Measurements from ENCODE around the gene PDE8A.

PDE8A gene

DNA sequence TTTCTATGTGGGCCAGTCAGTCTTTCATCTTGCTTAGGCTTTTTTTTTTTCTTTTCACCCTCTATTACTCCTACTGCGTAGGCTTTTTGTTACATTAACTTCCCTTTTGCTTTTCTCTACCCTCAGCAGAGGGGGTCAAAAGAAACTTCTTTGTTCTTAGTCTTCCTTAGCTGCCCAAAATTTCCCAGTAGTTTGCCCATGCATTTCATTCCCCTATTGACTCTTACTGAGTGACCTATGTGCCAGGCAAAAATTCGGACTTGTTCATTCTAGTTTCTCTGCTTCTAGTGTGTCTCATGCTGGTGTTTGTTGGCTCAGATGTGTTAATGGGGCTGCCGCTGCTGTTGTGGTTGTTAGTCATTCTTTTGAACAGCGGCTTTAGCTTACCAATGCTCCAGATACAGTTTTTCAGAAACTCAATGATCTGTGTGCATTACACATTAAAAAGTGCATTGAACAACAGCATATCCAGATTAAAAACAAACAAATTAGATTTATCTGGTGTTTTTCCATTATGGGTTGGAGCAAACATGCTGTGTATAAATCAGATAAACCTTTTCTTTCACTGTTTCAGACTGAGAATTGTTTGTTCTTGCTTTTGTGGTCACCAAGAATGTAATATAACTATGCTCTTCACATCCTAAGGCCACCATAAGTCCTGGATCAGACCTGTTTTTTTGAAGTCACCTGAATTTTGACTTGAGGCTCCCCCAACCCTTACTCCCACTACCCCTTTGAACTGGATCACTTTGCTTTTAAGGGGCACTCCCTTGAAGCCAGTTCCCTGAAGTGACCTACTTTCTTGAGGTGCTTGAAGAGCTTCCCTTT, 43.1 kb downstream of the PDE8A start:
- TF ChIP-seq, protein P1, sequence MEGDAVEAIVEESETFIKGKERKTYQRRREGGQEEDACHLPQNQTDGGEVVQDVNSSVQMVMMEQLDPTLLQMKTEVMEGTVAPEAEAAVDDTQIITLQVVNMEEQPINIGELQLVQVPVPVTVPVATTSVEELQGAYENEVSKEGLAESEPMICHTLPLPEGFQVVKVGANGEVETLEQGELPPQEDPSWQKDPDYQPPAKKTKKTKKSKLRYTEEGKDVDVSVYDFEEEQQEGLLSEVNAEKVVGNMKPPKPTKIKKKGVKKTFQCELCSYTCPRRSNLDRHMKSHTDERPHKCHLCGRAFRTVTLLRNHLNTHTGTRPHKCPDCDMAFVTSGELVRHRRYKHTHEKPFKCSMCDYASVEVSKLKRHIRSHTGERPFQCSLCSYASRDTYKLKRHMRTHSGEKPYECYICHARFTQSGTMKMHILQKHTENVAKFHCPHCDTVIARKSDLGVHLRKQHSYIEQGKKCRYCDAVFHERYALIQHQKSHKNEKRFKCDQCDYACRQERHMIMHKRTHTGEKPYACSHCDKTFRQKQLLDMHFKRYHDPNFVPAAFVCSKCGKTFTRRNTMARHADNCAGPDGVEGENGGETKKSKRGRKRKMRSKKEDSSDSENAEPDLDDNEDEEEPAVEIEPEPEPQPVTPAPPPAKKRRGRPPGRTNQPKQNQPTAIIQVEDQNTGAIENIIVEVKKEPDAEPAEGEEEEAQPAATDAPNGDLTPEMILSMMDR (IDR thresholded peaks at IDR 0.05; ENCODE audit: extremely low read depth, missing control alignments): no peak
- DNase-seq (ENCODE audit: low spot score): peak; percentile 25

DNA sequence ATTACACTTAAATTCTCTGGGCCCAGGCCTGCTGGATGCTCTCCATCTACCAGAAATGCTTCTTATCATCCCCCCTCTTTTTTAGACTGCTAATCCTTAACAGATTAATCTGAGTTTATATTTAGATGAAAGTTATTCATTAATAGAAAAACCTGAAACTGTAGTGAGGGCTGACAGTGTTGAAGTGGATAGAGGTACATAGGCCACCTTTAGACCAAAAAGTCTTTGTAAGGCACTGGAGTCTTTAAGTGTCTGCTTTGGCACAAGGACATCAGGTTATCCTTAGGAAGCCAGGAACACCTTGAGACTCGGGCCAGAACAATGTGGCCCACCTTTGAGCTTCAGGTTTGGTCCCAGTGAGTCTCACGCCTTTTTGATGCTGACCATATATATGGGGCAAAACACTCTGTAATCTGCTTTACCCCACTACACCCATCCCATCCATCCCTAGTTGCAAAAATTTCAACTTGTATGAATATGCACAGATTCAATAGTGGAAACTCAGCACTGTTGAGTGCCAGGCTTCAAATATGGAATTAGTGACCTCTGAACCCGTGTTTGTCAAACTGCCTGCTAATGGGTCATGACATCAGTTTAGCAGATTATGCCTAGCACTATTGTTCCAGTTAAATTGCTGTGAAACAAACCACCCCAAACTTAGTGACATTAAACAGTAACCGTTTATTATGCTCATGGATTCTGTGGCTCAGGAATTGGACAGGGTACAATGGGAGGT, 44.0 kb downstream of the PDE8A start:
- TF ChIP-seq, protein P1 (IDR thresholded peaks at IDR 0.05; ENCODE audit: extremely low read depth, missing control alignments): no peak
- no peak for DNase-seq (ENCODE audit: low spot score)

DNA sequence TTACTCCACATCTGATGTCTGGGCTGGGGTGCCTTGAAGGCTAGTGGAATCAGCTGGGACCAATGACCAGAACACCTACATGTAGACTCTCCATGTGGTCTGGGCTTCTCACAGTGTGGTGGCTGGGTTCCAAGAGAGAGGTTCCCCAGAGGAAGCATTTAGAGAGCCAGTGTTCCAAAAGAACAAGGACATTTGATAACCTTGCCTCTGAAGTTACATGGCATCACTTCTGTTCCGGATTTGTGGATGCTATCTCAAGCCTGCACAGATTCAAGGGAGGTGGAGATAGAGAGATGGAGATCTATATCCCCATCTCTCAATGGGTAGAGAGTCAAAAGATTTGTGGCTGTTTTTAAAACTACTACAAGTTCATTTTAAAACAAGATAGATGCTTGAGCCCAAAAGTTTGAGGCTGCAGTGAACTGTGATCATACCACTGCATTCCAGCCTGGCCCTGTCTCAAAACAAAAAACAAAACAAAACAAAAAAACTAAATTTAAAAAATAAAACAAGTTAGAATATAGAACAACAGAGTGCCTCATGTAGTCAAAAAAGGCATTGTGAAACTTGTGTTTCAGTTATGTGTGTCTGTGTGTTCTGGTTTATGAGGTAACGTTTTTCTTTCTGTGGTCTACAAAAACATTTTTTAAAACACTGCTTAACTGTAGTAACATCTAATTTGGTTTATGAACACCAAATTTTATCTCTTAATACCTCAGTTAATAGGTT, 44.8 kb downstream of the PDE8A start:
- TF ChIP-seq, protein P1 (IDR thresholded peaks at IDR 0.05; ENCODE audit: extremely low read depth, missing control alignments): no peak
- DNase-seq (ENCODE audit: low spot score): no peak

DNA sequence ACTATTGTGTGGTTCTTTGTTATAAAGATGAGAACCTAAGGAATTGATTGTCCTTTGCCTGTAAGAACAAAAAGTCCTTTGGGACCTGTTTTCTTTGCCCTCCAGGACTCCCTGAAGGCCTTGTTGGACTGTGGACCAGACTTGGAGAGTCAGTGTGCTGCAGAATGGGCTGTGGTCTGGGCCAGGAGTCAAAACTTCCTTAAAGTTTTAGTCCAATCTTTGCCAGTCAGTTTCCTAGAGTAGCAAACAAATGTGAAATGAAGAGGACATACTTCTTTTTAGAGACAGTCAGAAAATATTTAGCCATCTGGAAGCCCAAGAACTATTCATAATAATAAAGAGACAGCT, 45.4 kb downstream of the PDE8A start:
- DNase-seq (ENCODE audit: low spot score): no peak
- TF ChIP-seq, protein P1 (IDR thresholded peaks at IDR 0.05; ENCODE audit: extremely low read depth, missing control alignments): no peak

DNA sequence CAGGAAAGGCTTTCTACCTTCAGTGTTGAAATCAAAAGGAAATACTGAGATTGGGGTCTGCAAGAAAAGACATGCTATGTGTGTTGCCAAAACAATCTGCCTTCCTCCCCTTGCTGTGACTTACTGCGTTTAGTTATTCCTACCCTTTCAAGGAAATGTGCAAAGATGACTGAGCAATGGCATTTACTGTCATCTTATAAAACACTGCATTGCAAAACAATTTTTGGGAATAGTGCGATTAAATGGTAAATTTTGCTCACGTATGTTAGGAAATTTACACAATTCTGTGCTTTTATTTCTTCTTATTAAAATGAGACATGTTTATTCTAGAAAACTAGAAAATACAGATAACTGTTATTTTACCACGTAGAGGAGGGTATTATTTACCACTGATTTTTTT, 45.8 kb downstream of the PDE8A start:
- TF ChIP-seq, protein P1 (IDR thresholded peaks at IDR 0.05; ENCODE audit: extremely low read depth, missing control alignments): no peak
- no peak for DNase-seq (ENCODE audit: low spot score)

DNA sequence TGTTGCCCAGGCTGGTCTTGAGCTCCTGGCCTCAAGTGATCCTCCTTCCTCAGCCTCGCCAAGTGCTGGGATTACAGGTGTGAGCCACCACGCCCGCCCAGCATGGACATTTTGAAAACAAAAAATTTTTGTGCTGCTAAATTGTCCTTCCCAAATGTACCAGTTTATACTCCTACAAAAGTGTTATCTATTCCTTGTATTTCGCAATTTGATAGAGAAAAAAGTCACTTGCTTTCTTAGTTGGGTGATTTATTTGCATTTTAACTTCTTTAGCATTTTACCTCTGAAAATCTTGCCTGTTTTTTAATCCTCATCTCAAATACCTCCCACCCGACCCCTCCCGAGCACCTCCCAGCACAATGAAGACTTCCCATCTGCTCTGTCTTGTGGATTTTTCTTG, 46.8 kb downstream of the PDE8A start:
- DNase-seq (ENCODE audit: low spot score): no peak
- TF ChIP-seq, protein P1 (IDR thresholded peaks at IDR 0.05; ENCODE audit: extremely low read depth, missing control alignments): no peak

DNA sequence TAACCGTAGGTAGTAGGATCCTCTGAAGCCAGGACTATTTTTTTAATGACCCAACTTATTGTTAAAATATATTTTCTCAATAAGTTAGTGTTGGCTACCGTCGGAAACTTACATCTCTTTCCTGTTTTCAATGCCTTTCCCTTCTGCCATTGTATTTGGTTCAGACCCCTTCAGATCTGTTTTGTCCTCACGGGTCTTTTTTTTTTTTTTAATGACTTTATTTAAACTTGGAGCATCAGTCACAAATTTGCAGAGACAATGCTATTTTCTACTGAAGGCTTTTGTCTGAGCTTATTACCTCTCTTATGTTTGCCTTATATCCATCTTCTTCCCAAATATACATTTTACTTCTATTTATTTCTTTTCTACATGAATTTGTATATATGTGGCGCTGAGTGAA, 47.6 kb downstream of the PDE8A start:
- TF ChIP-seq, protein P1 (IDR thresholded peaks at IDR 0.05; ENCODE audit: extremely low read depth, missing control alignments): no peak
- no peak for DNase-seq (ENCODE audit: low spot score)

Data from GM20000 (cell line).